Activated CD4-positive, alpha-beta T cell treated with anti-CD3 and anti-CD28 coated beads, Interleukin-2, amount 50 U/mL, for 4 hours (primary cell): Measurements from ENCODE around the gene CYLD.

Source experiments
- DNase-seq, 2 experiments: peaks; one replicate each; pipeline ENCODE4 v3.0.0-alpha.2; 2020

CYLD gene

DNA sequence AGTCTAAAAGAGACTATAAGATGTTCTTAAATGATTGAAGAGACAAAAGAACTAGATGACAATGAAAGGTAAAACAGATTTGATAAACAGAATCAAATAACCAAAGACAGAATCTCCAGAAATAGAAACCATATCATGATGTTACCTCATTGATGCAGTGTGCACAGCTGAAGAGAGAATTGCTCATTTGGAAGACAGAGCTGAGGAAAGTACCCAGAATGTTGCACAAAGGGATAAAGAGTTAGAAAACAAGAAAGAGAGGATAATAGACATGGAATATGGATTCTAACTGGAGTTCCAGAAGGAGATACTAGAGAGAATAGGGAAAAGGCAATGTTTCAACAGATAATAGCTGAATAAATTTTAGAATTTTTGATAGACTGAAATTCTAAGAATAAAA, 47.9 kb downstream of the CYLD start:
- DNase-seq, result no peak

DNA sequence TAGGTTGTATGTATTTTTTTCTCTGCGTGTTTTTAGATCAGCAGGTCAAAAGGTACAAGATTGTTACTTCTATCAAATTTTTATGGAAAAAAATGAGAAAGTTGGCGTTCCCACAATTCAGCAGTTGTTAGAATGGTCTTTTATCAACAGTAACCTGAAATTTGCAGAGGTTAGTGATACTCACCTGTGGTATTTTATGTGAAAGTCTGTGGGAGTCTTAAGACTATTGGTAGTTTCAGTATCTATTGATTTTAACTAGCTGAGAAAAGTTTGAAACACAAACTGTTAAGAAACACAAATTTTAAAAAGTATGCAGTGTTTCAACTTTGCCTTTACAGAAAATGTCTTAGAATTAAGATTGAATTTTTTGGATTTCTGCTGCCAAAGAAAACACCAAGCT, 49.6 kb downstream of the CYLD start:
- DNase-seq, result no peak

GRCh38 chr16:50796829-50797228, 54.9 kb downstream of the CYLD start:
- DNase-seq, result no peak

DNA sequence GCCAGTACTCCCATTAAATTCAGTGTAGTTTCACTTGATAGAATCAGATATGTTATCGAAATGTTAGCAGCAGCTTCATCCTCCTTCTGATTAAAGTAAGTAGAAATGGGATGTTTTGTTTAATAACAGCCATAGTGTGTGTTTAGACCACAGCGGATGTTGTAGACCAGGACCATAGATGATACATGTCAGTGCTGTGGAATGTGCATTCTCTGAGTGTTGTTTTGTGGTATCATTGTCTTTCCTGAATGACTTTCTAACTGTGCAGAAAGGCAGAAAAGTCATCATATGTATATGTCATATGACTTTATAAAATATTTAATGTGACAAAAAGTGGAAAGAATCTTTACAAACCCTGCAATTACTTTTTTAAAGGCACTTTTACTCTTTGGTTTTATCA, 55.6 kb downstream of the CYLD start:
- no peak for DNase-seq

DNA sequence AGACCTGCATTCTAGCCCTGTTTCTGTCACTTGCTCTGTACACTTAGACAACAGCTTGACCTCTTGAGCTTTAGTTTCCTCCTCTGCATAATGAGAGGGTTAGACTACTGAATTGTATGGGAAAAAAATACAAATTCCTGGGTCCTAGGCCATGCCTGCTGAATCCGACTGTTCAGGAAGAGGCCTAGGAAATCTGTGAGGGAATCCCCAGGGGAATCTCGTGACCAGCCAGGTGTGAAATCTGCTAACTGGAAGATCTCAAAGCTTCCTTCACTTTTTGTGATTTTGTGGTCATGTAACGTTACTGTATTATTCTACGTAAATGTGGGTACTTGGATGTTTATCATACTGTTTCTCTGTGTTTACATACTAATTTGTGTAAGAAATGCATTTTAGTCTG, 58.2 kb downstream of the CYLD start:
- DNase-seq, result no peak

- DNase-seq, result no peak
These were observed 59.1 kb downstream of the CYLD start for GRCh38 chr16:50801036-50801435.

- DNase-seq, result no peak
These were observed 60.1 kb downstream of the CYLD start for GRCh38 chr16:50802000-50802399.

DNA sequence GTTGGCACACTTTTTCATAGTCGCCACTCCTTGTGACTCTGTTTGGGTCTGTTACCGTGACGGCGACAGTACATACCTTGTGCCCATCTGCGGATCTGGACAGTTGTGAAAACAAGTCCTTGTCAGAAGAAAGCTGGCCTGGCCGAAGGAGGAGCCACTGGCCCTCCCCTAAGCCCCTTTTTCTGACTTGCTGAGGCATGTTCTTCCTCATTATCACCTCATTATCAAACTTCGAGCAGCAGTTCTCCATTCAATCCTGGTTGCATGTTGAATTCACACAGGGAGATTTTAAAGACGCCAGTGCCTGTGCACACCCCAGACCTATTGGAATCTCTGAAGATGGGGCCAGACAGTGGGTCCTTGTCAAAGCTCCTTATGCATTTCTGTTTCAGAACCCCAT, 61.1 kb downstream of the CYLD start:
- no peak for DNase-seq

DNA sequence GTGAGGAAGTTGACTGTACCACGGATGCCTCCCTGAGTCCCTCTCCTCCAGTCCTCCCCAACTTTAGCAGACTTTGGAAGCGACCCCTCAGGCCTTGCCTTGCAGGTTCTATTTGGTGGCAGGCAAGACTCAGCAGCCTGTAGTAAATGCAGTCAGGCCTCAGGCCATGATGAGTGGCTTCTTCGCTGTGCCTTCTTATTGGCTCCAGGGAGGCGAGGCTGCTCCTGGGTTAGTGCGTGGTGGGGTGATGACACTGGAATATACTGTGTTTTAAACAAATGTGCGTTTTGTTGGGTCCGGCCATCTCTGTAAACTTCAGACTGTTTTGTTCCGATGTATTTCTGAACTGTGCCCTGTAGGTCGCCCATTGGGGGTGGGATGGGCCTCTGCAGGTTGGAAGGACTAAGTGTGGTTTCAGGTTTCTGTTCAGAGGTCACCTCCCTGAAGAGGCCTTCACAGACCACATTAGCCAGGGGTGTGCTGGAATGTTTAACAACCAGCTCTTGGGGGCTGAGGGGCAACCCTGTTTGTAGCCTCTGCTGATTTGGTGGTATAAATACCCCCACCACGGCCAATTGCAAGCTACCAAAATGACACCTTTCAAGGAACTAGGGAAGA, 62.5 kb downstream of the CYLD start:
- no peak for DNase-seq

DNA sequence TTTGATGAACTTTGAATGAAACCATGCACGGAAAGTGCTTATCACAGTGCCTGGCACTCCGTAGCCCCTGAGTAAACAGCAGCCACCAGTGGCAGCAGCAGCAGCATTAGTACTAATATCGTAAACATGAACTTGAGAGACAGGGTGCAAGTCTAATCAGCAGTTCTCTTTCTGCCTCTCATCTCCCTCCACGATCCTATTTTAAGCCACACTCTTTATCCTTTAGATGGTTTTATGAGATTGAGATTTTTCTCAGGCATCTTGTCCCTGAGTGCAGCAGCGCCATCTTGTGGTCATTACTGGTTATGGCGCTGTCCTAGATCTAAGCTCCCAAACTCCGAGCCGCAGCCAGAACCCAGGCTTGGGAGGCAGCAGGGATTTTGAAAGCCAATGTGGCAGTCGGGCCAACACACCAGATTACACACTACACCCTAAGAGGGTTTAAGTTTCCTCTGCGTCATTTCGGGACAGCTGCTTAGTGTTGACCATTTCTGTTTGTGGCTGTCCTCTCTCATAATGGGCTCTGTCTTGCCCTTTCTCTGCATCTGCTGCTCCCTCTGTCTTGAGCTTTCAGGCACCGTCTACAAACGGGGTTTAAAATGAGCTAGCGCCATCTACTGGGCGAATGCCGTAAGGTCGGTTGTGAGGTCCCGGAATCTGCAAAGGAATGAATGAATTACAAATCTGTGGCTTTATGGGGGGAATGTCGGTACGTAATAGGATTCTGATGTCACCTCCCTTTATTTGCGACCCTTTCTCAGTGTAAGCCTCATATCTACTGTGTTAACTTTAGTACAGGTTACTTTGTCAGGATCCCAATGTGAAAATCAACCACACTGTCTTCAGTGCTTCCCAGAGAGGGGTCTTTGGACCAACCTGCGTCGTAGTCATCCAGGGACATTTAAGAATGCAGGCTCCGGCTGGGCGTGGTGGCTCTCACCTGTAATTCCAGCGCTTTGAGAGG, 64.5 kb downstream of the CYLD start:
- DNase-seq, result peak; percentile 81 to 84

GRCh38 chr16:50808929-50809538, 67.1 kb downstream of the CYLD start:
- no peak for DNase-seq

GRCh38 chr16:50809561-50809960, 67.7 kb downstream of the CYLD start:
- DNase-seq, result no peak

- no peak for DNase-seq
These were observed 68.5 kb downstream of the CYLD start for GRCh38 chr16:50810241-50810965.

GRCh38 chr16:50812046-50812445, 70.2 kb downstream of the CYLD start:
- no peak for DNase-seq

GRCh38 chr16:50812876-50813466, 71.1 kb downstream of the CYLD start:
- DNase-seq, result no peak

- no peak for DNase-seq
These were observed 72.2 kb downstream of the CYLD start for GRCh38 chr16:50814052-50814451.

DNA sequence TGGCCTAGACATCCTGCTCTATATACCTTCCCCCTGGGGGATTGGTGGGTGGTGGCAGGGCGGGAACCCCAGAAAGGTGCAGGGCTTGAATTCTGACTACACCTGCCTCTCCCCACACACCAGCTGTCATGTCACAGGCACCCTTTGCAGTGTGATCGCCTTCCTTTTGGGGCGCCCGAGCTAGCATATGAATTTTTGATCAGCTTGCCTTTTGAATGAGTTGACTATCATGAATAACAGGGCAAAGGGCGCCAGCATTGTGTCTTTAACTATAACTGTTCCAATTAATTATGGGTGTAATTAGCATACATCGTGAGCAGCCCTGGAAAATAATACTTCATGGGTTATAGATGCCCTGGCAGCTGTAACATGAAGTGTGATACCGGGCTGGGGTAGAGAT, 72.7 kb downstream of the CYLD start:
- no peak for DNase-seq

DNA sequence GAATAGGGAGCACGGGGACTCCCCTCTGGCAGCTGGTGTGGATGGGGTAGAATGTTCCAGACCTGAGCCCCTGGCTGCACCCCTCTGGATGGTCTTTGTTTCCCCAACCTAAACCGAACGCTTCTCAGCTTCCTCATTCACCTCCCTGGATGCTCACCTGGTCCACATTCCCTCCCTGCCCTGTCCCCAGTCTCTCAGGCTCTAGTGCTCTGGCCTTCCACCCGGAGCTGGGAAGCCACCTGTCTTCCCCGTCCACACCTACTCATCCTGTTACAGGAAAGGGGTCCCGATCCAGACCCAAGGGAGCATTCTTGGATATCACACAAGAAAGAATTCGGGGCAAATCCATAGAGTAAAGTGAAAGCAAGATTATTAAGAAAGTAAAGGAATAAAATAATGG, 73.5 kb downstream of the CYLD start:
- no peak for DNase-seq

DNA sequence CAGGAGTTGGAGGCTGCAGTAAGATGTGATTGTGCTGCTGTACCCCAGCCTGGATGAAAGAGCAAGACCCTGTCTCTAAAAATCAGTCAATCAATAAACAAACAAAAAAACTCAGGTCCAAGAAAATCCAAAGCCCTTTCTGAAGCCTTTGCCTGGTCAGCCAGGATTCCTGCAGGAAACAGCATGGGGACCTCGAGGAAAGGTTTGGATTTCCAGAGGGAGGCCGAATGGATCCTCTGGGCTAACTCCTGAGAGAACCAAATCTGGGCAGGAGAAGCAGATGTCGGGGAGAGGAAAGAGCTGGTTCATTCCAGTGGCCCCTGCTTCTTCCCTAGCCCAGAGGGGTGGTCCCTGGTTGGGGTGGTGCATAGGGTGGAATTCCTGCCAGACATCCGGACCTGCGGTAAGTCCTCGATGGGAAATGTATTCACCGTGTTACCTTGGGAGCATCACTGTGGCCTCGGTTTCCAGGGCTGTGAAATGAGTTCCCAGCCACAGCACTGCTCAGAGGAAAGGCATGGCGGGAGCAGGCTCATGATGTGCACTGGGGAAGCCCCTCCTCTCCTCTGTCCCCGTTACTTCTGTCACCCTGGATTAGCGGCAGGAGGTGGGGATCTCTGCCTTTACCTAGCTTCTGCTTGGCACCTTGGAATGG, 75.1 kb downstream of the CYLD start:
- no peak for DNase-seq

GRCh38 chr16:50818380-50818779, 76.5 kb downstream of the CYLD start:
- no peak for DNase-seq

DNA sequence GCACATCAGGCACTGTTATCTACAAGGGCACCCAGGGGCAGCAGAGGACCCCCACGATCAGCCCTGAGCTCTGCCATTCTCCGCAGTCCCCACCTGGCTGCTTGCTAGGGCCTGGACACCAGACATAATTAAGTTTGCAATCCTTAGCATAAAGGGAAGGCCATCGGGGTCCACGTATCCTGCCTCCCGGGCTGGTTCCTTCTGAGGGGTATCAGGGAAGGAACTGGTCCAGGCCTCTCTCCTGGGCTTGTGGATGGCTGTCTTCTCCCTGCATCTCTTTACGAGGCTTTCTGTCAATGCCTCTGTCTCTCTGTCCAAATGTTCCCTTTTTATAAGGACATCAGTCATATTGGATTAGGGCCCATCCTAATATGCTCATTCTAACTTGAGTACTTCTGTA, 77.8 kb downstream of the CYLD start:
- no peak for DNase-seq

DNA sequence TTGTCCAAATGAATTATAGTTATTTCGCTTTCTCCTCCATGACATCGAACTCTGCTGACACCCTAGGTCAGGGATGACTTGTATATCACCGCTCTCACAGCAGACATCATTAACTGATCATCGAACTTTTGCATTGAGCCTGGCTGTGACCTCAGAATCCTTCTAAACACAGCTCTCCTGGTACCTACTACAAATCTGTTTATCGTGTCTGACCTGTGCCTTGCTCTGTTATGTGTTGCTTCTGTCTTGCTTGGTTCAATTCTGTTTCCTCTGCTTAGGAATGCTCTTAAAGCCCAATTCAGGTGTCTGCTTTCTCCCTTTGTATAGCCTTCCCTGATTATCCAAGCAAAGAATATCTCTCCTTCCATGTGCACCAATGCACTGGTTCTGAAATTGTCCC, 78.3 kb downstream of the CYLD start:
- DNase-seq, result no peak
